Osteoblast (primary cell): ENCODE data around the gene OAS2. TPM values are rescaled to one million over a fixed set of nuclear protein-coding genes. Genes with fewer than 3 reads are reported as not detected.

Experiments
- DNase-seq: peaks from one replicate; pipeline ENCODE4 v3.0.0; 2011; ENCODE audit warnings: low spot score, mixed read lengths; ENCODE audit not compliant: insufficient read length; ENCODE audit errors: missing footprints
- H2AFZ ChIP-seq: 2 replicates; pipeline ENCODE4 v1.6.0; 2011; ENCODE audit warnings: mild to moderate bottlenecking, low read length
- H3K27ac ChIP-seq: 2 replicates; pipeline ENCODE4 v1.5.1; 2011; ENCODE audit warnings: mild to moderate bottlenecking, low read depth, low read length, moderate library complexity
- H3K27me3 ChIP-seq: 2 replicates; pipeline ENCODE4 v1.6.0; 2012; ENCODE audit warnings: mild to moderate bottlenecking, control low read depth, inconsistent platforms, low read length, moderate library complexity; ENCODE audit not compliant: insufficient read depth
- H3K36me3 ChIP-seq: 2 replicates; pipeline ENCODE4 v1.5.1; 2011; ENCODE audit warnings: mild to moderate bottlenecking, low read length, control low read depth, moderate library complexity; ENCODE audit not compliant: insufficient read depth
- H3K4me1 ChIP-seq: 2 replicates; pipeline ENCODE4 v1.5.1; 2011; ENCODE audit warnings: mild to moderate bottlenecking, low read length, control low read depth, moderate library complexity; ENCODE audit not compliant: insufficient read depth
- H3K4me2 ChIP-seq: 2 replicates; pipeline ENCODE4 v1.6.0; 2011; ENCODE audit warnings: mild to moderate bottlenecking, low read length; ENCODE audit not compliant: insufficient read depth
- H3K4me3 ChIP-seq: fragments of 200-600 bp; sonication (generic); 3 replicates; pipeline ENCODE4 v1.5.1; 2012; ENCODE audit warnings: mild to moderate bottlenecking, low read length, inconsistent platforms; ENCODE audit not compliant: insufficient read depth
- H3K79me2 ChIP-seq: 2 replicates; pipeline ENCODE4 v1.6.0; 2012; ENCODE audit warnings: mild to moderate bottlenecking, low read length, control low read depth, inconsistent platforms; ENCODE audit not compliant: insufficient read depth
- H3K9me3 ChIP-seq: 2 replicates; pipeline ENCODE4 v1.5.1; 2011; ENCODE audit warnings: low read depth, low read length, control low read depth
- H4K20me1 ChIP-seq: 2 replicates; pipeline ENCODE4 v1.6.0; 2012; ENCODE audit warnings: mild to moderate bottlenecking, low read length, control low read depth; ENCODE audit not compliant: insufficient read depth
- total RNA-seq: library from RNA; depleted of rRNA; stranded (reverse); fragments of >200 nt; gene quantifications from 2 replicates; pipeline ENCODE4 v1.2.3, GENCODE V29; 2012
- TF ChIP-seq, protein P1 (sequence below): IDR thresholded peaks from 2 replicates; pipeline ENCODE4 v1.5.1; 2011; ENCODE audit warnings: mild to moderate bottlenecking, low read depth, low read length, moderate library complexity; ENCODE audit errors: extremely low read depth

OAS2 gene
- total RNA-seq, 1 donor: 18.1 TPM

DNA sequence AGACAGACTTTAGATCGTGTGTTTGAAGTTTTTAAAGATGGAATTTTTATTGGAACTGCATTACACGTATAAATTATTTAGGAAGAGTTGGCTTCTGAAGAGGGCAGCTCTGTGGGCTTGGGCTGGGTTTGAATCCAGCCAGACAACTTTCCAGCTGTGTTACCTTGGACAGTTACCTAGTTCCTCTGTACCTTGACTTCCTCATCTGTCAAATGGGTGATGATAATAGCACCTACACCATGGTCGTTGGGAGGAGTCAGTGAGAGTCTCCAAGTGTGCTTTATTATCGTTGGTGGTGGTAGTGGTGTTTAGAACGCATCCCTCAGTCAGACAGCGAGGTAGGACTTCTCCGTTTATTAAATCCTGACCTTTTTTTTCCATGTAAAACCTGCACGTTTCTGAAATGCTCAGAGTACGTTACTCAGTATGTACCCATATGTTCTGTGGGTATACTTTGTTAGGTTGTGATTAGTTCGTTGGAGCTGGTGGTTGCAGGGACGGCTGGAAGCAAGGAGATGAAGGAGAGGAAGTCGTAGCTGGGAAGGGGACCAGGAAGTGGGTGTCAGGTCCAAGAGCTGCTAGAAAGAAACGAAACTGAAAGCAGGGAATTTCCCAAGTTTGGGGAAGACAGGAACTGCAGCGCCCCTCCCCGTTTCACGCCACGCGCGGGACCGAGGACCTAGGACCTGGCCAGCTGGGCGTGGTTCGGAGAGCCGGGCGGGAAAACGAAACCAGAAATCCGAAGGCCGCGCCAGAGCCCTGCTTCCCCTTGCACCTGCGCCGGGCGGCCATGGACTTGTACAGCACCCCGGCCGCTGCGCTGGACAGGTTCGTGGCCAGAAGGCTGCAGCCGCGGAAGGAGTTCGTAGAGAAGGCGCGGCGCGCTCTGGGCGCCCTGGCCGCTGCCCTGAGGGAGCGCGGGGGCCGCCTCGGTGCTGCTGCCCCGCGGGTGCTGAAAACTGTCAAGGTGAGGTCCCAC, 40.3 kb upstream of the OAS2 start, which contains the start of gene OAS3:
Gene OAS3, plus strand, starts transcription at position 734 of the 979 bp plus-strand sequence. Its CDS starts 57 bp downstream, at position 791.
- Histone ChIP-seq H3K36me3 (no peaks in the 10 kb centered on the region), H3K4me2 (peak within 1 kb of the TSS; percentile 99), H2AFZ (peak within 1 kb of the TSS; percentile 91), H4K20me1 (no peaks in the 10 kb centered on the region), H3K4me1 (peaks cover 6% of the 10 kb centered on the region), H3K79me2 (no peaks in the 10 kb centered on the region), H3K4me3 (peak within 1 kb of the TSS; percentile 84), H3K27ac (no peak within 1 kb of the TSS), H3K27me3 (no peaks in the 10 kb centered on the region), H3K9me3 (no peaks in the 10 kb centered on the region)
- DNase-seq: peak; percentile 95
- TF ChIP-seq, protein P1, sequence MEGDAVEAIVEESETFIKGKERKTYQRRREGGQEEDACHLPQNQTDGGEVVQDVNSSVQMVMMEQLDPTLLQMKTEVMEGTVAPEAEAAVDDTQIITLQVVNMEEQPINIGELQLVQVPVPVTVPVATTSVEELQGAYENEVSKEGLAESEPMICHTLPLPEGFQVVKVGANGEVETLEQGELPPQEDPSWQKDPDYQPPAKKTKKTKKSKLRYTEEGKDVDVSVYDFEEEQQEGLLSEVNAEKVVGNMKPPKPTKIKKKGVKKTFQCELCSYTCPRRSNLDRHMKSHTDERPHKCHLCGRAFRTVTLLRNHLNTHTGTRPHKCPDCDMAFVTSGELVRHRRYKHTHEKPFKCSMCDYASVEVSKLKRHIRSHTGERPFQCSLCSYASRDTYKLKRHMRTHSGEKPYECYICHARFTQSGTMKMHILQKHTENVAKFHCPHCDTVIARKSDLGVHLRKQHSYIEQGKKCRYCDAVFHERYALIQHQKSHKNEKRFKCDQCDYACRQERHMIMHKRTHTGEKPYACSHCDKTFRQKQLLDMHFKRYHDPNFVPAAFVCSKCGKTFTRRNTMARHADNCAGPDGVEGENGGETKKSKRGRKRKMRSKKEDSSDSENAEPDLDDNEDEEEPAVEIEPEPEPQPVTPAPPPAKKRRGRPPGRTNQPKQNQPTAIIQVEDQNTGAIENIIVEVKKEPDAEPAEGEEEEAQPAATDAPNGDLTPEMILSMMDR: no peak

DNA sequence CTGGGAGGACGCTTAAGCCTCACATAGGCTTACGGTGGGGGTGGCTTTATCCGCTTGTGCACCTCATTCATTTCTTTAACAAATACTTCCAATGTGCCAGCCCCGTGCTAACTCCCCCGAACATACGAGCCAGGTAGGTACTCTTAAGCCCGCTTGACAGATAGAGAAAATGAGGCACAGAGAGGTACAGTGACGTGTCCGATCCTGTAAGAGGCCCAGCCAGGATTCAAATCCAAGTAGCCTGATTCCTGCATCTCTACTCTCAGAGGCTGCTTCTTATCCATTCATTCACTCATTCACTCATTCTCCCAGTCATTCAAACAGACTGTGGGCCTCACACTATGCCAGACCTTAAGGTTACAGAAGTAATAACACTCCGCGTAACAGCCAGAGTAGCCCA, 39.6 kb upstream of the OAS2 start:
- TF ChIP-seq, protein P1: no peak
- H2AFZ ChIP-seq: peak overlapping the region; percentile 91
- no peak overlapping the region for H3K27ac ChIP-seq
- H3K4me3 ChIP-seq: peak overlapping the region; percentile 84
- peak overlapping the region; percentile 99 for H3K4me2 ChIP-seq
- peaks cover 6% of the 10 kb centered on the region for H3K4me1 ChIP-seq
- DNase-seq: no peak
- H3K36me3 ChIP-seq: no peaks in the 10 kb centered on the region
- H3K9me3 ChIP-seq: no peaks in the 10 kb centered on the region
- H3K79me2 ChIP-seq: no peaks in the 10 kb centered on the region
- H4K20me1 ChIP-seq: no peaks in the 10 kb centered on the region
- H3K27me3 ChIP-seq: no peaks in the 10 kb centered on the region

DNA sequence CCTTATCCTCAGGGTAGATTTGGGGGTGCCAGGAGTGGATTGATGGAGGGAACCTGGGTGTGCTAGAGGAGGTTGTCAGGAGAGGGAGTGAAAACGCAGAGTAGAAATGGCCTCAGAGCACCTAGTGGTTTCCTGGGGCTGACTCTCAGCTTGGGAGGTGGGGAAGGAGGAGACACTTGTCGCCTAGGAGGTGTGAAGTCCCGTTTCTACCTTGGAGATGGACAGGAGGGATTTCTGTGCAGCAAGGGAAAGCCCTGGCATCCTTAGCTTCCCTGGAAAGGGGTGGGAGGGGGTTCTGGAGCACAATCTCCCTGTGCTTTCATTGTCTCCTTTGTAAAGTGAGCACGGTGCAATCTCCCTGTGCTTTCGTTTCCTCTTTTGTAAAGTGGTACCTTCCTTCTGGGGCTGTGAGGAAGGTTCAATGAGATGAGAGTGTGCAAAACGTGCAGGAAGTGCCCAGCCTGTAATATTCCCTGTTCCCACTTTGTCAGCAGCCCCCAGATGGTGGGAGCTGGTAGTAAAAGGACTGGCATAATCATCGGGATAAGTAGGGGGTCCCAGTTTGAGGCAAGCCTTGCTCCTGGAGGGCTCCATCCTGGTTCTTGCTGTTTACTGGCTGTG, 38.4 kb upstream of the OAS2 start:
- H3K79me2 ChIP-seq: no peaks in the 10 kb centered on the region
- no peak overlapping the region for H2AFZ ChIP-seq
- H4K20me1 ChIP-seq: no peaks in the 10 kb centered on the region
- no peaks in the 10 kb centered on the region for H3K27me3 ChIP-seq
- TF ChIP-seq, protein P1: no peak
- H3K4me2 ChIP-seq: no peak overlapping the region
- H3K27ac ChIP-seq: no peak overlapping the region
- H3K36me3 ChIP-seq: no peaks in the 10 kb centered on the region
- H3K9me3 ChIP-seq: no peaks in the 10 kb centered on the region
- H3K4me1 ChIP-seq: peaks cover 6% of the 10 kb centered on the region
- no peak overlapping the region for H3K4me3 ChIP-seq
- no peak for DNase-seq
